K562 (cell line): Measurements from ENCODE around the gene MOXD1. TPM values are rescaled to one million over a fixed set of nuclear protein-coding genes. Genes with fewer than 3 reads are reported as not detected.

ENCODE experiments used
- ATAC-seq: fragments of 200-7000 bp; cut with Tn5 transposase; 3 replicates; pipeline ENCODE4 v1.9.1; 2020; ENCODE audit warnings: moderate library complexity
- BruUV-seq: library from RNA; stranded (reverse); fragments of 400-500 nt; replicated peaks from 2 replicates; lab custom pipeline; 2021; lab: Mats Ljungman, UMichigan
- CTCF ChIA-PET: fragments of 300-600 bp; formaldehyde crosslinking; extraction: SDS; loops from one replicate; lab custom pipeline; 2021; ENCODE audit warnings: low intra/inter-chr PET ratio; lab: Yijun Ruan, JAX
- POLR2A ChIA-PET: fragments of 300-600, 350-650 bp; sonication (Branson Sonifier 250); formaldehyde crosslinking; extraction: SDS; loops from one replicate; lab custom pipeline; 2021; ENCODE audit warnings: antibody characterized with exemption, inconsistent platforms; lab: Yijun Ruan, JAX
- DNase-seq, 4 experiments: peaks; one replicate each; pipeline versions ENCODE4 v3.0.0 to v3.0.0-alpha.2; 2011 to 2018; ENCODE audit warnings: low spot score in 3 of 4, mixed read lengths in 3 of 4; ENCODE audit errors: extremely low read depth in 1 of 4
- FAIRE-seq: peaks from 2 replicates; lab custom pipeline; 2011; peaks lifted over from hg19 to GRCh38; lab: Jason Lieb, UNC
- H2AFZ ChIP-seq: 2 replicates; pipeline ENCODE4 v1.6.0; 2011; ENCODE audit warnings: low read depth, low read length, control low read depth, inconsistent platforms
- H3K27ac ChIP-seq: fragments of 200-600 bp; 3 replicates; pipeline ENCODE4 v1.8.0; 2011; ENCODE audit warnings: low read depth, mild to moderate bottlenecking, control low read depth, inconsistent platforms, low read length, moderate library complexity, mixed read lengths; ENCODE audit errors: extremely low read depth
- H3K27me3 ChIP-seq, 2 experiments: fragments of 300-600 bp in 1 of 2; 2 replicates in 1 of 2; 3 replicates in 1 of 2; pipeline versions ENCODE4 v1.6.0 to v1.8.0; 2011; ENCODE audit warnings: inconsistent platforms in 2 of 2, low read length in 2 of 2, mild to moderate bottlenecking in 1 of 2, mixed read lengths in 1 of 2, moderate library complexity in 1 of 2; ENCODE audit not compliant: control insufficient read depth in 2 of 2, insufficient read depth in 2 of 2
- H3K36me3 ChIP-seq: fragments of 300-600 bp; 3 replicates; pipeline ENCODE4 v1.8.0; 2011; ENCODE audit warnings: mild to moderate bottlenecking, low read length, inconsistent platforms; ENCODE audit not compliant: control insufficient read depth, insufficient read depth
- H3K4me1 ChIP-seq, 2 experiments: fragments of 200-600 bp in 1 of 2; replicated peaks in 1 of 2; 2 replicates in 1 of 2; 3 replicates in 1 of 2; pipeline versions ENCODE4 v1.5.1 to v1.8.0; 2011; ENCODE audit warnings: inconsistent platforms in 2 of 2, low read length in 2 of 2, mild to moderate bottlenecking in 1 of 2, mixed read lengths in 1 of 2, moderate library complexity in 1 of 2; ENCODE audit not compliant: control insufficient read depth in 2 of 2, insufficient read depth in 2 of 2
- H3K4me2 ChIP-seq: 2 replicates; pipeline ENCODE4 v1.6.1; 2011; ENCODE audit warnings: low read length, control low read depth, inconsistent platforms, mixed read lengths; ENCODE audit not compliant: insufficient read depth
- H3K4me3 ChIP-seq: fragments of 200-600 bp; sonication (generic), shearing (Covaris generic); 2 replicates; pipeline ENCODE4 v1.5.1; 2016; ENCODE audit warnings: control low read depth, inconsistent platforms
- H3K79me2 ChIP-seq: fragments of 200-600 bp; 3 replicates; pipeline ENCODE4 v1.8.0; 2011; ENCODE audit warnings: low read length, inconsistent platforms; ENCODE audit not compliant: control insufficient read depth, insufficient read depth
- H3K9ac ChIP-seq, 2 experiments: 2 replicates each; pipeline versions ENCODE4 v1.6.0 to v1.6.1; 2011; ENCODE audit warnings: low read depth in 2 of 2, low read length in 2 of 2, control low read depth in 1 of 2, inconsistent platforms in 1 of 2, mild to moderate bottlenecking in 1 of 2, mixed read lengths in 1 of 2; ENCODE audit not compliant: insufficient read depth in 1 of 2
- H3K9me1 ChIP-seq: one replicate; pipeline ENCODE4 v1.6.0; 2011; ENCODE audit warnings: inconsistent platforms, mild to moderate bottlenecking, low read length, moderate library complexity; ENCODE audit not compliant: control insufficient read depth, insufficient read depth
- H3K9me3 ChIP-seq: replicated peaks from 2 replicates; pipeline ENCODE4 v1.5.1; 2011; ENCODE audit warnings: low read depth, low read length, inconsistent platforms; ENCODE audit not compliant: control insufficient read depth, insufficient read depth
- H4K20me1 ChIP-seq: replicated peaks from 2 replicates; pipeline ENCODE4 v1.6.1; 2011; ENCODE audit warnings: low read length, inconsistent platforms, mixed read lengths; ENCODE audit not compliant: control insufficient read depth, insufficient read depth
- BMI1 ChIP-seq: fragments of 150-350 bp; IDR thresholded peaks from 2 replicates; pipeline ENCODE4 v1.6.1; 2014; ENCODE audit warnings: low read length
- HDAC6 ChIP-seq: IDR thresholded peaks from 2 replicates; pipeline ENCODE4 v1.6.1; 2012; ENCODE audit warnings: low read depth, mild to moderate bottlenecking, control low read depth, inconsistent platforms, low read length, moderate library complexity
- KHSRP ChIP-seq: fragments of 450-650 bp; IDR thresholded peaks from 2 replicates; pipeline ENCODE4 v1.6.1; 2017
- MCM3 ChIP-seq: fragments of 450-650 bp; IDR thresholded peaks from 2 replicates; pipeline ENCODE4 v1.6.1; 2016
- NFATC3 ChIP-seq: fragments of 450-650 bp; IDR thresholded peaks from 2 replicates; pipeline ENCODE4 v1.6.1; 2017; ENCODE audit warnings: mild to moderate bottlenecking
- NFYB ChIP-seq: IDR thresholded peaks from 2 replicates; pipeline ENCODE4 v1.6.1; 2011; ENCODE audit warnings: mild to moderate bottlenecking, moderate library complexity; ENCODE audit not compliant: insufficient read length; ENCODE audit errors: extremely low read depth
- PHB ChIP-seq: fragments of 250-450 bp; sonication (Bioruptor Pico); IDR thresholded peaks from 2 replicates; pipeline ENCODE4 v1.5.0; 2021
- PRMT5 ChIP-seq: sonication (generic); formaldehyde crosslinking; IDR thresholded peaks from 2 replicates; pipeline ENCODE4 v1.5.0; 2020; ENCODE audit warnings: missing genetic modification reagents
- RHOXF2B ChIP-seq: fragments of 250-450 bp; sonication (Bioruptor Pico); conservative IDR thresholded peaks from 2 replicates; pipeline ENCODE4 v1.5.1; 2021
- ZFX ChIP-seq: sonication (generic); formaldehyde crosslinking; IDR thresholded peaks from 2 replicates; pipeline ENCODE4 v1.8.0; 2022; ENCODE audit warnings: mild to moderate bottlenecking, missing genetic modification reagents, moderate library complexity
- ZNF133 ChIP-seq: fragments of 250-450 bp; sonication (Bioruptor Pico); IDR thresholded peaks from 2 replicates; pipeline ENCODE4 v1.4.0; 2020; ENCODE audit warnings: mild to moderate bottlenecking
- ZNF347 ChIP-seq: fragments of 450-650 bp; formaldehyde crosslinking; IDR thresholded peaks from 2 replicates; pipeline ENCODE4 v1.4.0; 2020; ENCODE audit warnings: low read depth, mild to moderate bottlenecking, moderate library complexity
- ZNF431 ChIP-seq: sonication (generic); formaldehyde crosslinking; IDR thresholded peaks from 2 replicates; pipeline ENCODE4 v1.8.0; 2022; ENCODE audit warnings: mild to moderate bottlenecking, missing genetic modification reagents
- in situ Hi-C: fragments of 300-500 bp; cut with MboI; formaldehyde crosslinking; loops from 4 replicates; pipeline ENCODE4 v1.15.0; 2018; ENCODE audit warnings: inconsistent platforms, mixed read lengths
- intact Hi-C: fragments of 100-400 bp; cut with micrococcal nuclease; formaldehyde crosslinking; loops from 2 replicates; pipeline ENCODE4 v1.14.2; 2022
- polyA plus RNA-seq, 8 experiments: library from polyadenylated mRNA; depleted of rRNA in 4 of 8; stranded (reverse) in 5 of 8; unstranded in 3 of 8; fragments of >200 nt; fragmentation: Nextera tagmentation in 2 of 8; fragmentation: Illumina TruSeq in 1 of 8; extraction: Ambion mirVana in 2 of 8; extraction: Trizol in 1 of 8; gene quantifications; 2 replicates each; pipeline versions ENCODE4 v1.2.1 to v1.2.3, GENCODE V29; 2011 to 2014; ENCODE audit warnings: inconsistent platforms in 1 of 8, missing spikeins in 1 of 8
- total RNA-seq, 7 experiments: library from RNA; depleted of rRNA in 6 of 7; stranded (reverse); fragments of >200 nt in 6 of 7; fragmentation: Illumina TruSeq in 2 of 7; extraction: Trizol in 2 of 7; gene quantifications; 2 replicates each; pipeline versions ENCODE4 v1.2.1 to v1.2.3, GENCODE V29; 2011 to 2021; ENCODE audit warnings: low replicate concordance in 1 of 7
- TF ChIP-seq, protein P1 (sequence below): IDR thresholded peaks from 2 replicates; pipeline ENCODE4 v1.6.1; 2011; ENCODE audit not compliant: insufficient read length; ENCODE audit errors: extremely low read depth
- TF ChIP-seq, protein P2 (sequence below): sonication (generic); formaldehyde crosslinking; IDR thresholded peaks from 2 replicates; pipeline ENCODE4 v1.8.0; 2022; ENCODE audit warnings: mild to moderate bottlenecking, missing genetic modification reagents
- TF ChIP-seq, protein P3 (sequence below), 3 experiments: IDR thresholded peaks in 2 of 3; conservative IDR thresholded peaks in 1 of 3; 2 replicates each; pipeline ENCODE4 v1.5.1; 2011 to 2012; ENCODE audit warnings: low read length in 3 of 3, mild to moderate bottlenecking in 3 of 3, control low read depth in 2 of 3, improper control_type of control experiment in 1 of 3, inconsistent platforms in 1 of 3, low read depth in 1 of 3, mixed read lengths in 1 of 3, moderate library complexity in 1 of 3; ENCODE audit not compliant: insufficient read depth in 2 of 3
- TF ChIP-seq, protein P4 (sequence below): fragments of 450-650 bp; formaldehyde crosslinking; IDR thresholded peaks from 2 replicates; pipeline ENCODE4 v1.4.0; 2020; ENCODE audit warnings: mild to moderate bottlenecking, moderate library complexity
- TF ChIP-seq, protein P5 (sequence below): fragments of 450-650 bp; formaldehyde crosslinking; IDR thresholded peaks from 2 replicates; pipeline ENCODE4 v1.4.0; 2020; ENCODE audit warnings: mild to moderate bottlenecking, moderate library complexity

MOXD1 gene
- total and polyA plus RNA-seq, 9 of the 15 experiments (the other 6 are each of a cell fraction or from before 2014, with no cell fraction given), result not detected

DNA sequence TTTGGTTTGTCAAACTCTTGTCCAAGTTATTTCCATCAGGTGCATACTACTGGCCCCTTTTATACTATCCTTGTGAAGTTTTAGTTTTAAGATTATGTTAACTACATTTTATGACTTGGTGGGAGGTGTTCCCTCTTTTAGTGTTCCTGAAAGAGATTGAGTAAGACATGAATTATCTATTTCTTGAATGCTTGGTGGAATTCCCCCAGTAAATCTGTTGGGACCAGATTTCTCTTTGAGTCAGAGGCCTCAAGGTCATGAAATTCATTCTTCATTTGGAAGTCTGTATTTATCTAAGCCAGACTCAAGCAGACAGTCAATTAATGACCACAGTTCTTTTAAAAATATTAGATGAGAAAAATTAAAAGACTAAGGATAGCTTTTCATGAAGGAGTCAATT lies 81.3 kb downstream of the MOXD1 start:
- H3K79me2 ChIP-seq, result no peaks in the 10 kb centered on the region
- no peak for DNase-seq
- H3K4me1 ChIP-seq, result no peaks in the 10 kb centered on the region
- H3K9ac ChIP-seq, result no peak overlapping the region
- FAIRE-seq, result no peak
- H3K9me1 ChIP-seq, result no peaks in the 10 kb centered on the region
- BruUV-seq, result no TSS peak
- no peak for ATAC-seq
- H3K27me3 ChIP-seq, result no peaks in the 10 kb centered on the region
- no peak overlapping the region for H3K27ac ChIP-seq
- TF ChIP-seq, protein P1, sequence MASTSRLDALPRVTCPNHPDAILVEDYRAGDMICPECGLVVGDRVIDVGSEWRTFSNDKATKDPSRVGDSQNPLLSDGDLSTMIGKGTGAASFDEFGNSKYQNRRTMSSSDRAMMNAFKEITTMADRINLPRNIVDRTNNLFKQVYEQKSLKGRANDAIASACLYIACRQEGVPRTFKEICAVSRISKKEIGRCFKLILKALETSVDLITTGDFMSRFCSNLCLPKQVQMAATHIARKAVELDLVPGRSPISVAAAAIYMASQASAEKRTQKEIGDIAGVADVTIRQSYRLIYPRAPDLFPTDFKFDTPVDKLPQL, result no peak
- TF ChIP-seq RHOXF2B (CRISPR knock-in tag) (no peak), ZNF133 (no peak), BMI1 (no peak), KHSRP (no peak), MCM3 (no peak), PHB (CRISPR knock-in tag) (no peak), ZNF431 (CRISPR knock-in tag) (no peak), NFYB (no peak), ZNF347 (CRISPR knock-in tag) (no peak), NFATC3 (no peak), PRMT5 (CRISPR knock-in tag) (no peak), HDAC6 (no peak), ZFX (CRISPR knock-in tag) (no peak)
- TF ChIP-seq, protein P2, sequence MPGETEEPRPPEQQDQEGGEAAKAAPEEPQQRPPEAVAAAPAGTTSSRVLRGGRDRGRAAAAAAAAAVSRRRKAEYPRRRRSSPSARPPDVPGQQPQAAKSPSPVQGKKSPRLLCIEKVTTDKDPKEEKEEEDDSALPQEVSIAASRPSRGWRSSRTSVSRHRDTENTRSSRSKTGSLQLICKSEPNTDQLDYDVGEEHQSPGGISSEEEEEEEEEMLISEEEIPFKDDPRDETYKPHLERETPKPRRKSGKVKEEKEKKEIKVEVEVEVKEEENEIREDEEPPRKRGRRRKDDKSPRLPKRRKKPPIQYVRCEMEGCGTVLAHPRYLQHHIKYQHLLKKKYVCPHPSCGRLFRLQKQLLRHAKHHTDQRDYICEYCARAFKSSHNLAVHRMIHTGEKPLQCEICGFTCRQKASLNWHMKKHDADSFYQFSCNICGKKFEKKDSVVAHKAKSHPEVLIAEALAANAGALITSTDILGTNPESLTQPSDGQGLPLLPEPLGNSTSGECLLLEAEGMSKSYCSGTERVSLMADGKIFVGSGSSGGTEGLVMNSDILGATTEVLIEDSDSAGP, result no peak
- TF ChIP-seq, protein P3, sequence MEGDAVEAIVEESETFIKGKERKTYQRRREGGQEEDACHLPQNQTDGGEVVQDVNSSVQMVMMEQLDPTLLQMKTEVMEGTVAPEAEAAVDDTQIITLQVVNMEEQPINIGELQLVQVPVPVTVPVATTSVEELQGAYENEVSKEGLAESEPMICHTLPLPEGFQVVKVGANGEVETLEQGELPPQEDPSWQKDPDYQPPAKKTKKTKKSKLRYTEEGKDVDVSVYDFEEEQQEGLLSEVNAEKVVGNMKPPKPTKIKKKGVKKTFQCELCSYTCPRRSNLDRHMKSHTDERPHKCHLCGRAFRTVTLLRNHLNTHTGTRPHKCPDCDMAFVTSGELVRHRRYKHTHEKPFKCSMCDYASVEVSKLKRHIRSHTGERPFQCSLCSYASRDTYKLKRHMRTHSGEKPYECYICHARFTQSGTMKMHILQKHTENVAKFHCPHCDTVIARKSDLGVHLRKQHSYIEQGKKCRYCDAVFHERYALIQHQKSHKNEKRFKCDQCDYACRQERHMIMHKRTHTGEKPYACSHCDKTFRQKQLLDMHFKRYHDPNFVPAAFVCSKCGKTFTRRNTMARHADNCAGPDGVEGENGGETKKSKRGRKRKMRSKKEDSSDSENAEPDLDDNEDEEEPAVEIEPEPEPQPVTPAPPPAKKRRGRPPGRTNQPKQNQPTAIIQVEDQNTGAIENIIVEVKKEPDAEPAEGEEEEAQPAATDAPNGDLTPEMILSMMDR (IDR thresholded peaks at IDR 0.05 in 2 of 3, conservative IDR thresholded peaks at IDR 0.05 in 1 of 3; ENCODE audit: insufficient read depth in 2 of 3, low read depth in 1 of 3, low read length in 3 of 3), result no peak
- TF ChIP-seq, protein P4, sequence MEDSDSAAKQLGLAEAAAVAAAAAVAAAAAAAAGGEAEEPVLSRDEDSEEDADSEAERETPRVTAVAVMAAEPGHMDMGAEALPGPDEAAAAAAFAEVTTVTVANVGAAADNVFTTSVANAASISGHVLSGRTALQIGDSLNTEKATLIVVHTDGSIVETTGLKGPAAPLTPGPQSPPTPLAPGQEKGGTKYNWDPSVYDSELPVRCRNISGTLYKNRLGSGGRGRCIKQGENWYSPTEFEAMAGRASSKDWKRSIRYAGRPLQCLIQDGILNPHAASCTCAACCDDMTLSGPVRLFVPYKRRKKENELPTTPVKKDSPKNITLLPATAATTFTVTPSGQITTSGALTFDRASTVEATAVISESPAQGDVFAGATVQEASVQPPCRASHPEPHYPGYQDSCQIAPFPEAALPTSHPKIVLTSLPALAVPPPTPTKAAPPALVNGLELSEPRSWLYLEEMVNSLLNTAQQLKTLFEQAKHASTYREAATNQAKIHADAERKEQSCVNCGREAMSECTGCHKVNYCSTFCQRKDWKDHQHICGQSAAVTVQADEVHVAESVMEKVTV (CRISPR knock-in tag), result no peak
- TF ChIP-seq, protein P5, sequence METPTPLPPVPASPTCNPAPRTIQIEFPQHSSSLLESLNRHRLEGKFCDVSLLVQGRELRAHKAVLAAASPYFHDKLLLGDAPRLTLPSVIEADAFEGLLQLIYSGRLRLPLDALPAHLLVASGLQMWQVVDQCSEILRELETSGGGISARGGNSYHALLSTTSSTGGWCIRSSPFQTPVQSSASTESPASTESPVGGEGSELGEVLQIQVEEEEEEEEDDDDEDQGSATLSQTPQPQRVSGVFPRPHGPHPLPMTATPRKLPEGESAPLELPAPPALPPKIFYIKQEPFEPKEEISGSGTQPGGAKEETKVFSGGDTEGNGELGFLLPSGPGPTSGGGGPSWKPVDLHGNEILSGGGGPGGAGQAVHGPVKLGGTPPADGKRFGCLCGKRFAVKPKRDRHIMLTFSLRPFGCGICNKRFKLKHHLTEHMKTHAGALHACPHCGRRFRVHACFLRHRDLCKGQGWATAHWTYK (CRISPR knock-in tag), result no peak
- ChIA-PET POLR2A (no interaction called here), CTCF (no interaction called here)
- no peaks in the 10 kb centered on the region for H4K20me1 ChIP-seq
- no peak overlapping the region for H3K4me2 ChIP-seq
- H3K36me3 ChIP-seq, result no peaks in the 10 kb centered on the region
- H3K4me3 ChIP-seq, result no peak overlapping the region
- in situ Hi-C loops (no loop called here), intact Hi-C loops (no loop called here)
- no peak overlapping the region for H2AFZ ChIP-seq
- H3K9me3 ChIP-seq, result no peaks in the 10 kb centered on the region
